Smooth muscle cell (in vitro differentiated cells): Measurements from ENCODE around the gene MACROD1. TPM values are rescaled to one million over a fixed set of nuclear protein-coding genes. Genes with fewer than 3 reads are reported as not detected.

Source experiments
- DNase-seq: peaks from one replicate; lab custom pipeline; 2025; ENCODE audit not compliant: unreplicated experiment; lab: John Stamatoyannopoulos, UW
- H2AFZ ChIP-seq: fragments of 200-600 bp; sonication (generic); 2 replicates; pipeline ENCODE4 v1.6.0; 2016; ENCODE audit warnings: antibody characterized with exemption, low read depth, mild to moderate bottlenecking
- H3F3A ChIP-seq: fragments of 200-600 bp; sonication (generic); 2 replicates; pipeline ENCODE4 v1.6.0; 2017; ENCODE audit warnings: antibody characterized with exemption, low read depth
- H3K27ac ChIP-seq: fragments of 200-600 bp; sonication (generic); 2 replicates; pipeline ENCODE4 v1.5.1; 2016; ENCODE audit warnings: low read depth, mild to moderate bottlenecking
- H3K27me3 ChIP-seq: fragments of 200-600 bp; sonication (generic); 2 replicates; pipeline ENCODE4 v1.6.1; 2016; ENCODE audit warnings: low read depth, mild to moderate bottlenecking
- H3K36me3 ChIP-seq: fragments of 200-600 bp; sonication (generic); 2 replicates; pipeline ENCODE4 v1.5.1; 2016; ENCODE audit warnings: low read depth
- H3K4me1 ChIP-seq: fragments of 200-600 bp; sonication (generic); 2 replicates; pipeline ENCODE4 v1.5.1; 2016; ENCODE audit warnings: low read depth
- H3K4me2 ChIP-seq: fragments of 200-600 bp; sonication (generic); 2 replicates; pipeline ENCODE4 v1.6.0; 2016; ENCODE audit warnings: mild to moderate bottlenecking
- H3K4me3 ChIP-seq: fragments of 200-600 bp; sonication (generic); 2 replicates; pipeline ENCODE4 v1.5.1; 2016; ENCODE audit warnings: mild to moderate bottlenecking
- H3K79me2 ChIP-seq: fragments of 200-600 bp; sonication (generic); 2 replicates; pipeline ENCODE4 v1.6.0; 2016; ENCODE audit warnings: low read depth, mild to moderate bottlenecking
- H3K9ac ChIP-seq: fragments of 200-600 bp; sonication (generic); 2 replicates; pipeline ENCODE4 v1.6.0; 2016; ENCODE audit warnings: low read depth
- H3K9me3 ChIP-seq: fragments of 200-600 bp; sonication (generic); replicated peaks from 2 replicates; pipeline ENCODE4 v1.5.1; 2016; ENCODE audit warnings: low read depth
- H4K20me1 ChIP-seq: fragments of 200-600 bp; sonication (generic); 2 replicates; pipeline ENCODE4 v1.6.0; 2016; ENCODE audit warnings: low read depth
- WGBS: methylation state at CpG from one replicate; pipeline ENCODE4 v1.1.7; 2016; ENCODE audit warnings: low lambda C conversion rate; 5-methylcytosine and 5-hydroxymethylcytosine counted together
- polyA plus RNA-seq: library from polyadenylated mRNA; unstranded; fragments of >200 nt; fragmentation: Nextera tagmentation; extraction: Ambion mirVana; gene quantifications from 2 replicates; pipeline ENCODE4 v1.2.1, GENCODE V29; 2016
- total RNA-seq: library from RNA; depleted of rRNA; stranded (reverse); fragments of >200 nt; gene quantifications from 2 replicates; pipeline ENCODE4 v1.2.3, GENCODE V29; 2014
- TF ChIP-seq, protein P1 (sequence below): fragments of 200-600 bp; sonication (generic); IDR thresholded peaks from 2 replicates; pipeline ENCODE4 v1.5.1; 2017; ENCODE audit warnings: borderline replicate concordance, mild to moderate bottlenecking, antibody characterized with exemption; ENCODE audit not compliant: insufficient read depth, poor library complexity, severe bottlenecking

Gene MACROD1
- total and polyA plus RNA-seq, 2 experiments from 2014 or later = 9.2 to 32.6 TPM

GRCh38 chr11:64021757-64022093, 144.2 kb downstream of the MACROD1 start:
- H3K4me3 ChIP-seq = no peak overlapping the region
- H3K27me3 ChIP-seq = no peaks in the 10 kb centered on the region
- H2AFZ ChIP-seq = no peak overlapping the region
- no peaks in the 10 kb centered on the region for H3K9me3 ChIP-seq
- TF ChIP-seq, protein P1, sequence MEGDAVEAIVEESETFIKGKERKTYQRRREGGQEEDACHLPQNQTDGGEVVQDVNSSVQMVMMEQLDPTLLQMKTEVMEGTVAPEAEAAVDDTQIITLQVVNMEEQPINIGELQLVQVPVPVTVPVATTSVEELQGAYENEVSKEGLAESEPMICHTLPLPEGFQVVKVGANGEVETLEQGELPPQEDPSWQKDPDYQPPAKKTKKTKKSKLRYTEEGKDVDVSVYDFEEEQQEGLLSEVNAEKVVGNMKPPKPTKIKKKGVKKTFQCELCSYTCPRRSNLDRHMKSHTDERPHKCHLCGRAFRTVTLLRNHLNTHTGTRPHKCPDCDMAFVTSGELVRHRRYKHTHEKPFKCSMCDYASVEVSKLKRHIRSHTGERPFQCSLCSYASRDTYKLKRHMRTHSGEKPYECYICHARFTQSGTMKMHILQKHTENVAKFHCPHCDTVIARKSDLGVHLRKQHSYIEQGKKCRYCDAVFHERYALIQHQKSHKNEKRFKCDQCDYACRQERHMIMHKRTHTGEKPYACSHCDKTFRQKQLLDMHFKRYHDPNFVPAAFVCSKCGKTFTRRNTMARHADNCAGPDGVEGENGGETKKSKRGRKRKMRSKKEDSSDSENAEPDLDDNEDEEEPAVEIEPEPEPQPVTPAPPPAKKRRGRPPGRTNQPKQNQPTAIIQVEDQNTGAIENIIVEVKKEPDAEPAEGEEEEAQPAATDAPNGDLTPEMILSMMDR = no peak
- 17% methylated on average over 9 of the region's 10 CpGs for WGBS
- no peaks in the 10 kb centered on the region for H3F3A ChIP-seq
- H3K36me3 ChIP-seq = no peaks in the 10 kb centered on the region
- H3K4me1 ChIP-seq = no peaks in the 10 kb centered on the region
- H3K79me2 ChIP-seq = no peaks in the 10 kb centered on the region
- H4K20me1 ChIP-seq = peaks cover 10% of the 10 kb centered on the region
- no peak overlapping the region for H3K9ac ChIP-seq
- no peak for DNase-seq
- no peak overlapping the region for H3K4me2 ChIP-seq
- H3K27ac ChIP-seq = no peak overlapping the region

DNA sequence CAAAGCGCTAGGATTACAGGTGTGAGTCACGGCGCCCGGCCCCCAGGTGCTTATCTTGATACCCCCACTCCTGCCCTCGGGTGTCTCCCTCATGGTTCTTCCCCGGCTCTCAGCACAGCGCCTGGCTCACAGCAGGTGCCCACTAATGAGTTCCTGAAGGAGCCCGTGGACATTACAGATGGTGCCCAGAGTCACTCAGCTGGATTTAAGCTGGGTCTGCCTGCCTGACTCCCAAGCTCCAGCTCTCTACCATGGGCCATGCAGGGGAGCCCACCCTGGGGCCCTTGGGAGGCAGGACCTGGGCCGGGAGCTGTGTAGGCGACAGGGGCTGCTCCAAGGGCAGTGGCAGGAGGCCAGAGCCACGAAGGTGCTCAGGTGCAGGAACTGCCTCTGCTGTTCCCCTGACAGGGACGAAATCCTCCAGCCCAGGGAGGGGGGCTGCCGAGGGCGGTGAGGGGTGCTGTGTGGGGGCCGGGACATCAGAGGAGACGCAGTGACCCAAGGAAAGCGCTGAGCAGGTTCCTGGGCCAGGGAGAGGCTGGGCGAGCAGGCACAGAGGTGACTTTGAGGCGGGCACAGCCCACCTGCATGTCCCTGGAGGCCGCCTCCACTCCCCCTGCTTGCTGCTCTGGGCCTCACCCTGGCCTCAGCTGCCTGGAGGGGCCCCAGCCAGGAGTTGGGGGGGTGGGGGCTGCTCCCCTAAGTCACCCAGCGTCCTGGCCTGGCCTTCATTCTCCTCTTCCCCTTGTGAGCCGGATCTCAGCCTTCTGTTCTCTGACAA, 144.7 kb downstream of the MACROD1 start:
- Histone ChIP-seq H3K9ac (no peak overlapping the region), H3K4me3 (no peak overlapping the region), H3K79me2 (no peaks in the 10 kb centered on the region), H4K20me1 (peaks cover 10% of the 10 kb centered on the region), H3K27me3 (no peaks in the 10 kb centered on the region), H3K27ac (no peak overlapping the region), H3K4me1 (no peaks in the 10 kb centered on the region), H3F3A (no peaks in the 10 kb centered on the region), H2AFZ (no peak overlapping the region), H3K36me3 (no peaks in the 10 kb centered on the region), H3K9me3 (no peaks in the 10 kb centered on the region), H3K4me2 (no peak overlapping the region)
- WGBS = 77% methylated on average over 14 of the region's 22 CpGs
- DNase-seq = no peak
- TF ChIP-seq, protein P1 = no peak

- Histone ChIP-seq H3K4me1 (no peaks in the 10 kb centered on the region), H2AFZ (no peak overlapping the region), H3K27me3 (no peaks in the 10 kb centered on the region), H3K9me3 (no peaks in the 10 kb centered on the region), H3K9ac (no peak overlapping the region), H3K36me3 (no peaks in the 10 kb centered on the region), H3F3A (no peaks in the 10 kb centered on the region), H3K27ac (no peak overlapping the region), H4K20me1 (peaks cover 10% of the 10 kb centered on the region), H3K79me2 (no peaks in the 10 kb centered on the region), H3K4me3 (no peak overlapping the region), H3K4me2 (no peak overlapping the region)
- no peak for DNase-seq
- WGBS = 90% methylated on average over 21 of the region's 27 CpGs
- TF ChIP-seq, protein P1 = no peak
Measured at GRCh38 chr11:64019106-64020037, 146.5 kb downstream of the MACROD1 start.
